Neural cell (in vitro differentiated cells): ENCODE results near the gene HES3. TPM values are rescaled to one million over a fixed set of nuclear protein-coding genes. Genes with fewer than 3 reads are reported as not detected.

ENCODE experiments used
- H2AFZ ChIP-seq: fragments of 200-600, 300-800 bp; sonication (generic), shearing (Covaris generic); 2 replicates; pipeline ENCODE4 v1.6.0; 2014; ENCODE audit warnings: low read depth, mild to moderate bottlenecking, antibody characterized with exemption, low read length, moderate library complexity
- H3F3A ChIP-seq: fragments of 200-600 bp; shearing (Covaris generic); 2 replicates; pipeline ENCODE4 v1.6.1; 2016; ENCODE audit warnings: mild to moderate bottlenecking, moderate library complexity, mixed read lengths, antibody characterized with exemption, low read length; ENCODE audit not compliant: insufficient read depth, poor library complexity, severe bottlenecking
- H3K27ac ChIP-seq: fragments of 200-600, 300-800 bp; sonication (generic), shearing (Covaris generic); 2 replicates; pipeline ENCODE4 v1.5.1; 2014; ENCODE audit warnings: mild to moderate bottlenecking, low read length, moderate library complexity
- H3K27me3 ChIP-seq: fragments of 300-800, 200-600 bp; sonication (generic), shearing (Covaris generic); 2 replicates; pipeline ENCODE4 v1.6.0; 2014; ENCODE audit warnings: mild to moderate bottlenecking, low read depth, low read length, moderate library complexity; ENCODE audit not compliant: insufficient read depth
- H3K36me3 ChIP-seq: fragments of 300-800, 200-600 bp; sonication (generic), shearing (Covaris generic); 2 replicates; pipeline ENCODE4 v1.5.1; 2014; ENCODE audit warnings: mild to moderate bottlenecking, antibody characterized with exemption, low read length, moderate library complexity; ENCODE audit not compliant: insufficient read depth
- H3K4me2 ChIP-seq: fragments of 300-800, 200-600 bp; sonication (generic), shearing (Covaris generic); 2 replicates; pipeline ENCODE4 v1.6.0; 2014; ENCODE audit warnings: mild to moderate bottlenecking, low read length
- H3K4me3 ChIP-seq: fragments of 300-800, 200-600 bp; sonication (generic), shearing (Covaris generic); 2 replicates; pipeline ENCODE4 v1.5.1; 2014; ENCODE audit warnings: mild to moderate bottlenecking, low read length, moderate library complexity
- H3K79me2 ChIP-seq: fragments of 200-600 bp; shearing (Covaris generic); replicated peaks from 2 replicates; pipeline ENCODE4 v1.6.0; 2014; ENCODE audit warnings: mild to moderate bottlenecking, low read length, moderate library complexity; ENCODE audit not compliant: insufficient read depth
- H3K9ac ChIP-seq: fragments of 300-800, 200-600 bp; sonication (generic), shearing (Covaris generic); 2 replicates; pipeline ENCODE4 v1.6.1; 2016; ENCODE audit warnings: mild to moderate bottlenecking, low read length, mixed read lengths
- H3K9me2 ChIP-seq: fragments of 200-600 bp; shearing (Covaris generic); 2 replicates; pipeline ENCODE4 v1.6.1; 2016; ENCODE audit warnings: mild to moderate bottlenecking, low read length, mixed read lengths; ENCODE audit not compliant: insufficient read depth
- H3K9me3 ChIP-seq: fragments of 200-600, 300-800 bp; sonication (generic), shearing (Covaris generic); 2 replicates; pipeline ENCODE4 v1.6.1; 2016; ENCODE audit warnings: mild to moderate bottlenecking, mixed run types, low read length, moderate library complexity, mixed read lengths
- H4K20me1 ChIP-seq: fragments of 200-600 bp; shearing (Covaris generic); 2 replicates; pipeline ENCODE4 v1.6.1; 2016; ENCODE audit warnings: mild to moderate bottlenecking, mixed run types; ENCODE audit not compliant: insufficient read depth
- EP300 ChIP-seq: fragments of 450-650 bp; conservative IDR thresholded peaks from 2 replicates; pipeline ENCODE4 v1.6.1; 2014; ENCODE audit warnings: antibody characterized with exemption, mild to moderate bottlenecking, moderate library complexity; ENCODE audit not compliant: poor library complexity, severe bottlenecking
- EZH2 ChIP-seq: fragments of 200-600, 300-800 bp; shearing (Covaris generic), sonication (generic); IDR thresholded peaks from 2 replicates; pipeline ENCODE4 v1.6.1; 2014; ENCODE audit warnings: antibody characterized with exemption, low read length, borderline replicate concordance, mild to moderate bottlenecking; ENCODE audit not compliant: insufficient read depth, poor library complexity, severe bottlenecking
- MXI1 ChIP-seq: fragments of 450-650 bp; conservative IDR thresholded peaks from 2 replicates; pipeline ENCODE4 v1.6.1; 2014; ENCODE audit warnings: antibody characterized with exemption, mild to moderate bottlenecking; ENCODE audit not compliant: poor library complexity, severe bottlenecking
- POLR2AphosphoS5 ChIP-seq: IDR thresholded peaks from 2 replicates; pipeline ENCODE4 v1.6.1; 2012
- RAD21 ChIP-seq: fragments of 450-650 bp; conservative IDR thresholded peaks from 2 replicates; pipeline ENCODE4 v1.6.1; 2014; ENCODE audit warnings: antibody characterized with exemption, mild to moderate bottlenecking, moderate library complexity
- SMC3 ChIP-seq: fragments of 450-650 bp; conservative IDR thresholded peaks from 2 replicates; pipeline ENCODE4 v1.6.1; 2014; ENCODE audit warnings: antibody characterized with exemption, mild to moderate bottlenecking, moderate library complexity; ENCODE audit not compliant: poor library complexity
- TAF1 ChIP-seq: IDR thresholded peaks from 2 replicates; pipeline ENCODE4 v1.6.1; 2012; ENCODE audit warnings: low read depth
- polyA plus RNA-seq: library from polyadenylated mRNA; depleted of rRNA; stranded (reverse); fragments of >200 nt; gene quantifications from 2 replicates; pipeline ENCODE4 v1.2.3, GENCODE V29; 2014
- TF ChIP-seq, protein P1 (sequence below): IDR thresholded peaks from 2 replicates; pipeline ENCODE4 v1.6.1; 2012; ENCODE audit warnings: borderline replicate concordance
- TF ChIP-seq, protein P2 (sequence below): fragments of 450-650 bp; IDR thresholded peaks from 2 replicates; pipeline ENCODE4 v1.5.1; 2014; ENCODE audit warnings: antibody characterized with exemption, mild to moderate bottlenecking, moderate library complexity; ENCODE audit not compliant: poor library complexity, severe bottlenecking

HES3 gene
- polyA plus RNA-seq, 1 donor from 2014 or later: not detected

DNA sequence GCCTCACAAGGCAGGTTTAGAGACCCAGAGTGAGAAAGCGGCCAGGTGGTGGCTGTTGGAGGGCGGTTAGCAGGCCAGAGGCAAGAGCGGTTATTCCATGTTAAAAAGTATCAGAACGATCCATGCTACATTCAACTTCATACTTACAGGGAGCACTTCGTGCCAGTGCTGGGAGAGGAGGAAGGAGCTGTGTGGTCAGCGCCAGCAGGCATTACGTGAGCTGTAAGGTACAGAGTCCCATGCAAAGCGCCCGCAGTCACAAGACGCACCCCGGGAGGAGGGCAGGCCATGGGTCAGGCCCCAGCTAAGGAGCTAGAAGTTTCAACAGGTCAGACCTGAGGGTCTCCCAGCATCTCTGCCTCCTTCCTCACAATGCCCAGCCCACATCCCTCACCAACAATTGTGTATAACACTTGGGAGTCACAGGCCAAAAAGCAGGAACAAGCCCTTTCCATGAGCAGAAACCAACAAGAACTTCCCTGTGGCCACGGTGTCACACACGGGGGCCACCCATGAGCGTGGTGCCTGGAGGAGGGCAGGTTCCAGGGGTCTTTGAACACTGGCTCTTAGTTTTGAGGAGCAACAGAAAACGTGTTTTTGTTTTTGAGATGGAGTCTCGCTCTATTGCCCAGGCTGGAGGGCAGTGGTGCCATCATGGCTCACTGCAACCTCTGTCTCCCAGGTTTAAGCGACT is 38.7 kb downstream of the HES3 start:
- H3K9ac ChIP-seq: no peak overlapping the region
- H3K4me2 ChIP-seq: no peak overlapping the region
- no peaks in the 10 kb centered on the region for H3F3A ChIP-seq
- H4K20me1 ChIP-seq: no peaks in the 10 kb centered on the region
- H3K27me3 ChIP-seq: no peaks in the 10 kb centered on the region
- H3K27ac ChIP-seq: no peak overlapping the region
- H3K9me3 ChIP-seq: no peaks in the 10 kb centered on the region
- H3K4me3 ChIP-seq: no peak overlapping the region
- no peaks in the 10 kb centered on the region for H3K36me3 ChIP-seq
- TF ChIP-seq SMC3 (no peak), TAF1 (no peak), POLR2AphosphoS5 (no peak)
- no peaks in the 10 kb centered on the region for H3K79me2 ChIP-seq
- no peak overlapping the region for H2AFZ ChIP-seq
- H3K9me2 ChIP-seq: no peaks in the 10 kb centered on the region

DNA sequence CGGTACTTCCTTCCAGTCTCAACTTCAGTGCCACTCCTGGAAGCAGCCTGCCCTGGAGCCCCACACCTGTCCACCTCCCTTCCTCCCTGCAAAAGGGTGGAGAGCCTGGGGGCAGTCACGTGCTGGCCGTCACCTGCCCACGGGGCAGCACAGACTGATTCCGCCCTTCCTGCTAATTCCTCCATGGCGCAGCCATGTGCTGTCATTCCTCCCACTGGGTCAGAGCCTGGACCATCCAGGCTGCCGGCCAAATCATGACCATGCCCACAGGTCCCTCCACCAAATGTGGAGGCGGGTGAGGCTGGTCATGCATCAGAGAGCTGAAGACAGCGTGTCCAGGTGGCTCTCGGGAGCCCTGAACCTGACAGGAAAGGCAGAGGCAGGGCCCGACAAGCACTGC is 41.4 kb downstream of the HES3 start:
- H3K9me2 ChIP-seq: no peaks in the 10 kb centered on the region

More for the DNA sequence above, 41.4 kb downstream of the HES3 start:
- TF ChIP-seq, protein P1, sequence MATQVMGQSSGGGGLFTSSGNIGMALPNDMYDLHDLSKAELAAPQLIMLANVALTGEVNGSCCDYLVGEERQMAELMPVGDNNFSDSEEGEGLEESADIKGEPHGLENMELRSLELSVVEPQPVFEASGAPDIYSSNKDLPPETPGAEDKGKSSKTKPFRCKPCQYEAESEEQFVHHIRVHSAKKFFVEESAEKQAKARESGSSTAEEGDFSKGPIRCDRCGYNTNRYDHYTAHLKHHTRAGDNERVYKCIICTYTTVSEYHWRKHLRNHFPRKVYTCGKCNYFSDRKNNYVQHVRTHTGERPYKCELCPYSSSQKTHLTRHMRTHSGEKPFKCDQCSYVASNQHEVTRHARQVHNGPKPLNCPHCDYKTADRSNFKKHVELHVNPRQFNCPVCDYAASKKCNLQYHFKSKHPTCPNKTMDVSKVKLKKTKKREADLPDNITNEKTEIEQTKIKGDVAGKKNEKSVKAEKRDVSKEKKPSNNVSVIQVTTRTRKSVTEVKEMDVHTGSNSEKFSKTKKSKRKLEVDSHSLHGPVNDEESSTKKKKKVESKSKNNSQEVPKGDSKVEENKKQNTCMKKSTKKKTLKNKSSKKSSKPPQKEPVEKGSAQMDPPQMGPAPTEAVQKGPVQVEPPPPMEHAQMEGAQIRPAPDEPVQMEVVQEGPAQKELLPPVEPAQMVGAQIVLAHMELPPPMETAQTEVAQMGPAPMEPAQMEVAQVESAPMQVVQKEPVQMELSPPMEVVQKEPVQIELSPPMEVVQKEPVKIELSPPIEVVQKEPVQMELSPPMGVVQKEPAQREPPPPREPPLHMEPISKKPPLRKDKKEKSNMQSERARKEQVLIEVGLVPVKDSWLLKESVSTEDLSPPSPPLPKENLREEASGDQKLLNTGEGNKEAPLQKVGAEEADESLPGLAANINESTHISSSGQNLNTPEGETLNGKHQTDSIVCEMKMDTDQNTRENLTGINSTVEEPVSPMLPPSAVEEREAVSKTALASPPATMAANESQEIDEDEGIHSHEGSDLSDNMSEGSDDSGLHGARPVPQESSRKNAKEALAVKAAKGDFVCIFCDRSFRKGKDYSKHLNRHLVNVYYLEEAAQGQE: no peak
- TF ChIP-seq, protein P2, sequence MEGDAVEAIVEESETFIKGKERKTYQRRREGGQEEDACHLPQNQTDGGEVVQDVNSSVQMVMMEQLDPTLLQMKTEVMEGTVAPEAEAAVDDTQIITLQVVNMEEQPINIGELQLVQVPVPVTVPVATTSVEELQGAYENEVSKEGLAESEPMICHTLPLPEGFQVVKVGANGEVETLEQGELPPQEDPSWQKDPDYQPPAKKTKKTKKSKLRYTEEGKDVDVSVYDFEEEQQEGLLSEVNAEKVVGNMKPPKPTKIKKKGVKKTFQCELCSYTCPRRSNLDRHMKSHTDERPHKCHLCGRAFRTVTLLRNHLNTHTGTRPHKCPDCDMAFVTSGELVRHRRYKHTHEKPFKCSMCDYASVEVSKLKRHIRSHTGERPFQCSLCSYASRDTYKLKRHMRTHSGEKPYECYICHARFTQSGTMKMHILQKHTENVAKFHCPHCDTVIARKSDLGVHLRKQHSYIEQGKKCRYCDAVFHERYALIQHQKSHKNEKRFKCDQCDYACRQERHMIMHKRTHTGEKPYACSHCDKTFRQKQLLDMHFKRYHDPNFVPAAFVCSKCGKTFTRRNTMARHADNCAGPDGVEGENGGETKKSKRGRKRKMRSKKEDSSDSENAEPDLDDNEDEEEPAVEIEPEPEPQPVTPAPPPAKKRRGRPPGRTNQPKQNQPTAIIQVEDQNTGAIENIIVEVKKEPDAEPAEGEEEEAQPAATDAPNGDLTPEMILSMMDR: no peak
- TF ChIP-seq RAD21: no peak
- no peak for TF ChIP-seq EP300
- no peak for TF ChIP-seq EZH2
- no peak for TF ChIP-seq SMC3
- no peak for TF ChIP-seq POLR2AphosphoS5
- no peak for TF ChIP-seq MXI1
- no peak for TF ChIP-seq TAF1
- H3K9me3 ChIP-seq: no peaks in the 10 kb centered on the region
- no peaks in the 10 kb centered on the region for H3K27me3 ChIP-seq
- no peak overlapping the region for H3K9ac ChIP-seq
- H3F3A ChIP-seq: no peaks in the 10 kb centered on the region
- H2AFZ ChIP-seq: no peak overlapping the region
- no peak overlapping the region for H3K4me2 ChIP-seq
- no peaks in the 10 kb centered on the region for H3K36me3 ChIP-seq
- H3K4me3 ChIP-seq: no peak overlapping the region
- no peak overlapping the region for H3K27ac ChIP-seq
- H4K20me1 ChIP-seq: no peaks in the 10 kb centered on the region
- no peaks in the 10 kb centered on the region for H3K79me2 ChIP-seq
